ENCODE data around the gene FAM229A. TPM values are rescaled to one million over a fixed set of nuclear protein-coding genes. Genes with fewer than 3 reads are reported as not detected.

The FAM229A gene
- total RNA-seq, 2 experiments from 2014 or later = 4.6 to 5.5 TPM

GRCh38 chr1:32341186-32341757, 21.0 kb downstream of the FAM229A start:
- Mint-ChIP-seq H3K27me3 (no peaks in the 10 kb centered on the region), H3K9me3 (no peaks in the 10 kb centered on the region), H3K4me3 (no peak overlapping the region), H3K36me3 (ENCODE audit: low read depth) (no peaks in the 10 kb centered on the region), H3K4me1 (ENCODE audit: low read depth) (peaks cover 50% of the 10 kb centered on the region), H3K27ac (no peak overlapping the region)
- ATAC-seq (no peak), DNase-seq (no peak)
- intact Hi-C loops (cut with micrococcal nuclease) = no loop called here
- no peak for TF ChIP-seq CTCF (IDR thresholded peaks at IDR 0.05)
- ChIA-PET POLR2A (interaction anchor here (1.0 to 1.8 kb wide), 2 partner anchors 10 to 12 kb away, joined by 4 read pairs; no protein-coding TSS in a partner anchor), CTCF (no interaction called here)

GRCh38 chr1:32339363-32339978, 22.8 kb downstream of the FAM229A start:
- peak; percentile 67 for DNase-seq
- H3K36me3 Mint-ChIP-seq (ENCODE audit: low read depth) = no peaks in the 10 kb centered on the region
- H3K27ac Mint-ChIP-seq = peak overlapping the region; percentile 39
- intact Hi-C loops (cut with micrococcal nuclease) = no loop called here
- ChIA-PET POLR2A (interaction anchor here (0.6 kb wide), 1 partner anchor 145 kb away, joined by 3 read pairs; no protein-coding TSS in a partner anchor), CTCF (interaction anchor here (0.9 kb wide), 1 partner anchor 9 kb away, joined by 3 read pairs; no protein-coding TSS in a partner anchor)
- TF ChIP-seq CTCF (IDR thresholded peaks at IDR 0.05) = no peak
- peak; percentile 59 for ATAC-seq
- H3K9me3 Mint-ChIP-seq = no peaks in the 10 kb centered on the region
- H3K27me3 Mint-ChIP-seq = no peaks in the 10 kb centered on the region
- peaks cover 41% of the 10 kb centered on the region for H3K4me1 Mint-ChIP-seq (ENCODE audit: low read depth)
- no peak overlapping the region for H3K4me3 Mint-ChIP-seq

- H3K4me1 Mint-ChIP-seq (ENCODE audit: low read depth) = peaks cover 48% of the 10 kb centered on the region
- no peak overlapping the region for H3K27ac Mint-ChIP-seq
- ATAC-seq (no peak), DNase-seq (no peak)
- no peak overlapping the region for H3K4me3 Mint-ChIP-seq
- intact Hi-C loops (cut with micrococcal nuclease) = no loop called here
- peaks cover 3% of the 10 kb centered on the region for H3K36me3 Mint-ChIP-seq (ENCODE audit: low read depth)
- TF ChIP-seq CTCF (IDR thresholded peaks at IDR 0.05) = no peak
- H3K27me3 Mint-ChIP-seq = no peaks in the 10 kb centered on the region
- ChIA-PET CTCF (interaction anchor here (0.9 kb wide), 1 partner anchor 8 kb away, joined by 3 read pairs; no protein-coding TSS in a partner anchor), POLR2A (interaction anchor here (0.6 kb wide), 1 partner anchor 145 kb away, joined by 3 read pairs; no protein-coding TSS in a partner anchor)
- no peaks in the 10 kb centered on the region for H3K9me3 Mint-ChIP-seq
Observed at GRCh38 chr1:32338637-32339145, 23.6 kb downstream of the FAM229A start.

- Mint-ChIP-seq H3K27me3 (no peaks in the 10 kb centered on the region), H3K9me3 (no peaks in the 10 kb centered on the region), H3K4me1 (ENCODE audit: low read depth) (peaks cover 53% of the 10 kb centered on the region), H3K36me3 (ENCODE audit: low read depth) (peaks cover 7% of the 10 kb centered on the region), H3K27ac (no peak overlapping the region), H3K4me3 (no peak overlapping the region)
- ChIA-PET POLR2A (interaction anchor here (1.3 to 3.6 kb wide), 5 partner anchors 8 to 89 kb away, joined by 3 to 39 read pairs (median 19); partner anchors contain the start of gene BSDC1), CTCF (interaction anchor here (0.8 to 1.6 kb wide), 4 partner anchors 34 to 89 kb away, joined by 3 to 4 read pairs (median 4); partner anchors contain the start of gene BSDC1)
- DNase-seq = peak; percentile 57
- no peak for TF ChIP-seq CTCF (IDR thresholded peaks at IDR 0.05)
- peak; percentile 13 for ATAC-seq
- intact Hi-C loops (cut with micrococcal nuclease) = no loop called here
Observed at GRCh38 chr1:32337855-32338636, 24.2 kb downstream of the FAM229A start.

Measured in activated CD8-positive, alpha-beta T cell treated with anti-CD3 and anti-CD28 coated beads for 36 hours (primary cell).